PC-3 (cell line): ENCODE results near the gene DPH2.

Experiments
- EZH2 ChIP-seq: fragments of 300-600 bp; sonication (generic); IDR thresholded peaks from one replicate; pipeline ENCODE4 v1.6.1; 2017; ENCODE audit warnings: antibody characterized with exemption, mild to moderate bottlenecking, low read length; ENCODE audit not compliant: unreplicated experiment
- TF ChIP-seq, protein P1 (sequence below): fragments of 300-600 bp; sonication (generic); conservative IDR thresholded peaks from 2 replicates; pipeline ENCODE4 v1.5.1; 2017; ENCODE audit warnings: antibody characterized with exemption, low read depth, mild to moderate bottlenecking, low read length

DNA sequence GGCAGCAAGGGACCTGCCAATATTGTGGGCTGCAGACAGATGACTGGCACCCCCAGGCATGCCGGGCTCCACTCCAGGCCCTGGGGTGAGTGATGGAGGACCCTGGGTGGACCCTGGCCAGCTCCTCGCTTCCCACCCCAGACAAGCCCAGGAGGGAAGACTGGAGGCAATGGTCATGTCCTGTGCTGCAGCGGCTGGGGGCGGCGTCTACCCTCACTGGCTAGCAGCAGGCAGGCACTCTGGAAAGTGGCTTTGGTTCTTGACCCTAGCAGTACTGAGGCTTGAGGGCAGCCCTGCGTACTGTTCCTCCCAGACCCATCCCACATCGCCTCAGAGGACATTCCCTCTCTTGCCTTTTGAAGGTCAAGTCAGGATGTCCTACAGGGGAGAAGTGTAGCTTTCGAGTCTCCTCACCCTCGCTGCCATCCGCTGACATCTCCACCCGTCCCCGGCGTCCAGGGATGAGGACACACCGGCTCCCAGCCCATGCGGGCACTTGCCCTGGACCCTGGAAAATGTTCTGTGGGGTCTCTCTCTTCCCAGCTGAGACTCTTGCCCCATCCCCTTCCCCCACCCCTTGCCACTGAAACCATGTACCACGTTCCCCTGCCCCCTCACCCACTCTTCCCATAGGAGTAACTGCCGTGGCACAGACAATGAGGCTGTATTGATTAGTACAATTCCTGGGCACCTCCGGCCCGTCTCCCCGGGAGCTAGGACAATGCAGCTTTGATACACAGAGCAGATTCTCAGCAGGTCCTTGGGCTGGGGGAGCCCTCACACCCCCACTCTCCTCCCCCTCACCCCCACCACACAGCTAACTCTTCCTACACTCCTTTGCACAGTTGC, 46.5 kb downstream of the DPH2 start:
- TF ChIP-seq, protein P1, sequence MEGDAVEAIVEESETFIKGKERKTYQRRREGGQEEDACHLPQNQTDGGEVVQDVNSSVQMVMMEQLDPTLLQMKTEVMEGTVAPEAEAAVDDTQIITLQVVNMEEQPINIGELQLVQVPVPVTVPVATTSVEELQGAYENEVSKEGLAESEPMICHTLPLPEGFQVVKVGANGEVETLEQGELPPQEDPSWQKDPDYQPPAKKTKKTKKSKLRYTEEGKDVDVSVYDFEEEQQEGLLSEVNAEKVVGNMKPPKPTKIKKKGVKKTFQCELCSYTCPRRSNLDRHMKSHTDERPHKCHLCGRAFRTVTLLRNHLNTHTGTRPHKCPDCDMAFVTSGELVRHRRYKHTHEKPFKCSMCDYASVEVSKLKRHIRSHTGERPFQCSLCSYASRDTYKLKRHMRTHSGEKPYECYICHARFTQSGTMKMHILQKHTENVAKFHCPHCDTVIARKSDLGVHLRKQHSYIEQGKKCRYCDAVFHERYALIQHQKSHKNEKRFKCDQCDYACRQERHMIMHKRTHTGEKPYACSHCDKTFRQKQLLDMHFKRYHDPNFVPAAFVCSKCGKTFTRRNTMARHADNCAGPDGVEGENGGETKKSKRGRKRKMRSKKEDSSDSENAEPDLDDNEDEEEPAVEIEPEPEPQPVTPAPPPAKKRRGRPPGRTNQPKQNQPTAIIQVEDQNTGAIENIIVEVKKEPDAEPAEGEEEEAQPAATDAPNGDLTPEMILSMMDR: no peak
- no peak for TF ChIP-seq EZH2
